HG02571 (cell line): ENCODE measurements around the gene UNC79.
A peak's percentile ranks its signal among the peaks of the same experiment; 100 is the strongest.

Experiments
- ATAC-seq: cut with Tn5 transposase; IDR thresholded peaks from one replicate; pipeline ENCODE4 v1.9.1; 2021; ENCODE audit warnings: mild to moderate bottlenecking, moderate library complexity; ENCODE audit not compliant: unreplicated experiment

The UNC79 gene

GRCh38 chr14:93544212-93544611 lies 113.5 kb downstream of the UNC79 start:
- no peak for ATAC-seq

GRCh38 chr14:93546642-93547041 lies 115.9 kb downstream of the UNC79 start:
- no peak for ATAC-seq

GRCh38 chr14:93548102-93548843 lies 117.5 kb downstream of the UNC79 start:
- ATAC-seq, result peak; percentile 58

GRCh38 chr14:93549595-93549994 lies 118.9 kb downstream of the UNC79 start:
- ATAC-seq, result no peak

GRCh38 chr14:93564918-93565317 lies 134.2 kb downstream of the UNC79 start:
- ATAC-seq, result no peak

GRCh38 chr14:93566065-93566693 lies 135.4 kb downstream of the UNC79 start:
- no peak for ATAC-seq

GRCh38 chr14:93571275-93571674 lies 140.5 kb downstream of the UNC79 start:
- ATAC-seq, result no peak

GRCh38 chr14:93579178-93579577 lies 148.4 kb downstream of the UNC79 start:
- ATAC-seq, result no peak

GRCh38 chr14:93582516-93582915 lies 151.8 kb downstream of the UNC79 start:
- no peak for ATAC-seq

- no peak for ATAC-seq
Measured at GRCh38 chr14:93587330-93587729, 156.6 kb downstream of the UNC79 start.

GRCh38 chr14:93591506-93591905 lies 160.8 kb downstream of the UNC79 start:
- no peak for ATAC-seq

GRCh38 chr14:93592786-93593185 lies 162.0 kb downstream of the UNC79 start:
- no peak for ATAC-seq

- no peak for ATAC-seq
Measured at GRCh38 chr14:93606091-93606490, 175.4 kb downstream of the UNC79 start.

GRCh38 chr14:93619176-93619793 lies 188.5 kb downstream of the UNC79 start:
- no peak for ATAC-seq

GRCh38 chr14:93628048-93628447 lies 197.3 kb downstream of the UNC79 start:
- no peak for ATAC-seq

GRCh38 chr14:93629643-93630042 lies 198.9 kb downstream of the UNC79 start:
- ATAC-seq, result no peak

- no peak for ATAC-seq
Measured at GRCh38 chr14:93638790-93639189, 208.1 kb downstream of the UNC79 start.

GRCh38 chr14:93643127-93643526 lies 212.4 kb downstream of the UNC79 start:
- no peak for ATAC-seq

- ATAC-seq, result no peak
Measured at GRCh38 chr14:93643676-93644075, 212.9 kb downstream of the UNC79 start.

GRCh38 chr14:93645200-93645599 lies 214.5 kb downstream of the UNC79 start:
- no peak for ATAC-seq

- ATAC-seq, result no peak
Measured at GRCh38 chr14:93648440-93649168, 217.9 kb downstream of the UNC79 start.
